ENCODE results near the gene ZBTB2.

GRCh38 chr6:151370509-151371078 is 20.8 kb downstream of the ZBTB2 start:
- TF ChIP-seq CTCF (IDR thresholded peaks at IDR 0.05) (no peak), POLR2AphosphoS5 (IDR thresholded peaks at IDR 0.05) (no peak), POLR2A (IDR thresholded peaks at IDR 0.05) (no peak)

Measured in upper lobe of left lung (tissue), 4 donors.